HepG2 (cell line): ENCODE results near the gene ZNRF3. TPM values are rescaled to one million over a fixed set of nuclear protein-coding genes. Genes with fewer than 3 reads are reported as not detected.
A peak's percentile ranks its signal among the peaks of the same experiment; 100 is the strongest.

Experiments used
- ATAC-seq: fragments of 200-7000 bp; cut with Tn5 transposase; 3 replicates; pipeline ENCODE4 v1.9.1; 2020; ENCODE audit warnings: mild to moderate bottlenecking, moderate library complexity
- BruUV-seq: library from RNA; stranded (reverse); fragments of 400-500 nt; replicated peaks from 2 replicates; lab custom pipeline; 2021; lab: Mats Ljungman, UMichigan
- CTCF ChIA-PET: fragments of 300-600 bp; formaldehyde crosslinking; extraction: SDS; loops from one replicate; lab custom pipeline; 2021; ENCODE audit warnings: low total read pairs, inconsistent platforms, low intra/inter-chr PET ratio; lab: Yijun Ruan, JAX
- POLR2A ChIA-PET: fragments of 350-600 bp; sonication (Branson Sonifier 250); formaldehyde crosslinking; loops from one replicate; lab custom pipeline; 2020; ENCODE audit warnings: antibody characterized with exemption, inconsistent platforms; lab: Yijun Ruan, JAX
- DNase-seq: peaks from one replicate; pipeline ENCODE4 v3.0.0-alpha.2; 2015; ENCODE audit warnings: low spot score
- FAIRE-seq: peaks from 3 replicates; lab custom pipeline; 2011; peaks lifted over from hg19 to GRCh38; lab: Jason Lieb, UNC
- H2AFZ ChIP-seq: one replicate; pipeline ENCODE4 v1.6.1; 2011; ENCODE audit warnings: low read length, inconsistent platforms
- H3K27ac ChIP-seq: fragments of 300-600 bp; 3 replicates; pipeline ENCODE4 v1.8.0; 2011; ENCODE audit warnings: mixed run types, mild to moderate bottlenecking, mixed read lengths, low read length, inconsistent platforms; ENCODE audit not compliant: insufficient read depth; ENCODE audit errors: extremely low read length
- H3K27me3 ChIP-seq, 2 experiments: fragments of 200-600 bp in 1 of 2; 2 replicates in 1 of 2; 3 replicates in 1 of 2; pipeline versions ENCODE4 v1.6.0 to v1.8.0; 2011; ENCODE audit warnings: low read length in 2 of 2, mild to moderate bottlenecking in 2 of 2, moderate library complexity in 2 of 2, inconsistent platforms in 1 of 2; ENCODE audit not compliant: insufficient read depth in 2 of 2, control insufficient read depth in 1 of 2
- H3K36me3 ChIP-seq, 2 experiments: fragments of 200-600 bp in 1 of 2; replicated peaks in 1 of 2; 2 replicates in 1 of 2; 3 replicates in 1 of 2; pipeline versions ENCODE4 v1.5.1 to v1.8.0; 2011; ENCODE audit warnings: low read length in 2 of 2, inconsistent platforms in 1 of 2; ENCODE audit not compliant: insufficient read depth in 2 of 2, control insufficient read depth in 1 of 2
- H3K4me1 ChIP-seq: 2 replicates; pipeline ENCODE4 v1.5.1; 2012; ENCODE audit warnings: low read length, inconsistent platforms; ENCODE audit not compliant: insufficient read depth
- H3K4me2 ChIP-seq: 2 replicates; pipeline ENCODE4 v1.6.0; 2011; ENCODE audit warnings: low read depth, low read length, inconsistent platforms
- H3K4me3 ChIP-seq, 3 experiments: fragments of 200-600 bp in 1 of 3; sonication (generic), shearing (Covaris generic) in 1 of 3; replicated peaks in 1 of 3; 2 replicates each; pipeline ENCODE4 v1.5.1; 2011 to 2016; ENCODE audit warnings: low read length in 3 of 3, inconsistent platforms in 2 of 3, low read depth in 2 of 3, mild to moderate bottlenecking in 2 of 3, control low read depth in 1 of 3, mixed read lengths in 1 of 3; ENCODE audit not compliant: insufficient read depth in 1 of 3
- H3K79me2 ChIP-seq: one replicate; pipeline ENCODE4 v1.6.1; 2011; ENCODE audit warnings: low read length, inconsistent platforms; ENCODE audit not compliant: insufficient read depth
- H3K9ac ChIP-seq: 2 replicates; pipeline ENCODE4 v1.6.0; 2011; ENCODE audit warnings: mild to moderate bottlenecking, low read depth, low read length, inconsistent platforms; ENCODE audit not compliant: insufficient read depth
- H3K9me3 ChIP-seq: 2 replicates; pipeline ENCODE4 v1.5.1; 2012; ENCODE audit warnings: mild to moderate bottlenecking, low read length
- H4K20me1 ChIP-seq: 2 replicates; pipeline ENCODE4 v1.6.0; 2011; ENCODE audit warnings: inconsistent platforms, mild to moderate bottlenecking, low read length, moderate library complexity; ENCODE audit not compliant: insufficient read depth
- ASH2L ChIP-seq: fragments of 300-600, 200-600 bp; sonication (generic); IDR thresholded peaks from 2 replicates; pipeline ENCODE4 v1.7.0; 2017; ENCODE audit warnings: low read depth, mild to moderate bottlenecking, moderate library complexity, mixed read lengths, low read length; ENCODE audit not compliant: insufficient read length
- BCL6 ChIP-seq: IDR thresholded peaks from 2 replicates; pipeline ENCODE4 v1.6.1; 2016; ENCODE audit warnings: missing genetic modification reagents, missing compliant biosample characterization
- CEBPG ChIP-seq: IDR thresholded peaks from 2 replicates; pipeline ENCODE4 v1.6.1; 2016
- FOXP4 ChIP-seq: sonication (generic); formaldehyde crosslinking; IDR thresholded peaks from 2 replicates; pipeline ENCODE4 v1.4.0; 2020; ENCODE audit warnings: missing genetic modification reagents
- HNF4A ChIP-seq: sonication (generic); formaldehyde crosslinking; IDR thresholded peaks from 2 replicates; pipeline ENCODE4 v1.4.0; 2020; ENCODE audit warnings: missing genetic modification reagents
- ISX ChIP-seq: sonication (generic); formaldehyde crosslinking; conservative IDR thresholded peaks from 2 replicates; pipeline ENCODE4 v1.5.0; 2020; ENCODE audit warnings: missing genetic modification reagents
- POLR2G ChIP-seq: fragments of 200-400 bp; formaldehyde crosslinking; IDR thresholded peaks from 2 replicates; pipeline ENCODE4 v1.6.1; 2018; ENCODE audit warnings: mild to moderate bottlenecking, low read depth, low read length, moderate library complexity
- RBM22 ChIP-seq: fragments of 200-400 bp; formaldehyde crosslinking; optimal IDR thresholded peaks from 2 replicates; pipeline ENCODE3; 2017; ENCODE audit warnings: mild to moderate bottlenecking, low read length, moderate library complexity
- SALL1 ChIP-seq: sonication (generic); formaldehyde crosslinking; IDR thresholded peaks from 2 replicates; pipeline ENCODE4 v1.8.0; 2022; ENCODE audit warnings: mild to moderate bottlenecking, missing genetic modification reagents
- SAP130 ChIP-seq: IDR thresholded peaks from 2 replicates; pipeline ENCODE4 v1.6.1; 2016; ENCODE audit warnings: low read depth
- SIX4 ChIP-seq: sonication (generic); formaldehyde crosslinking; IDR thresholded peaks from 2 replicates; pipeline ENCODE4 v1.4.0; 2020; ENCODE audit warnings: missing genetic modification reagents
- SMARCE1 ChIP-seq: fragments of 450-650 bp; IDR thresholded peaks from 2 replicates; pipeline ENCODE4 v1.6.1; 2017; ENCODE audit warnings: borderline replicate concordance
- TBX2 ChIP-seq: sonication (generic); formaldehyde crosslinking; IDR thresholded peaks from 2 replicates; pipeline ENCODE4 v1.5.0; 2020; ENCODE audit warnings: missing genetic modification reagents, mild to moderate bottlenecking, borderline replicate concordance
- TP53 ChIP-seq: sonication (generic); formaldehyde crosslinking; conservative IDR thresholded peaks from 2 replicates; pipeline ENCODE4 v1.4.0; 2020; ENCODE audit warnings: missing genetic modification reagents
- ZFX ChIP-seq: sonication (generic); formaldehyde crosslinking; IDR thresholded peaks from 2 replicates; pipeline ENCODE4 v1.4.0; 2020; ENCODE audit warnings: mild to moderate bottlenecking, low read depth, missing genetic modification reagents, moderate library complexity
- ZNF850 ChIP-seq: sonication (generic); formaldehyde crosslinking; conservative IDR thresholded peaks from 2 replicates; pipeline ENCODE4 v1.9.0; 2021; ENCODE audit warnings: mild to moderate bottlenecking, missing genetic modification reagents
- ZSCAN30 ChIP-seq: sonication (generic); formaldehyde crosslinking; IDR thresholded peaks from 2 replicates; pipeline ENCODE4 v1.5.0; 2020; ENCODE audit warnings: mild to moderate bottlenecking, missing genetic modification reagents
- WGBS: methylation state at CpG from one replicate; pipeline ENCODE4 v1.1.6; 2017; ENCODE audit warnings: low lambda C conversion rate; 5-methylcytosine and 5-hydroxymethylcytosine counted together
- in situ Hi-C: cut with HindIII; loops from 2 replicates; pipeline ENCODE4 v1.10.0; 2017; ENCODE audit warnings: low pct_unique_long_range_greater_than_20kb; ENCODE audit not compliant: extremely low pct_ligation_motif_present
- intact Hi-C: fragments of 100-400 bp; cut with micrococcal nuclease; formaldehyde crosslinking; loops from one replicate; pipeline ENCODE4 v1.10.0; 2022; ENCODE audit not compliant: unreplicated experiment
- polyA plus RNA-seq, 8 experiments: library from polyadenylated mRNA; depleted of rRNA in 3 of 8; stranded (reverse) in 7 of 8; unstranded in 1 of 8; fragments of >200 nt; fragmentation: Illumina TruSeq in 4 of 8; extraction: Trizol in 4 of 8; gene quantifications; 2 replicates each; pipeline versions ENCODE4 v1.2.1 to v1.2.3, GENCODE V29; 2011 to 2016; ENCODE audit warnings: low read depth in 4 of 8, missing spikeins in 1 of 8, mixed read lengths in 1 of 8; ENCODE audit not compliant: insufficient read depth in 1 of 8
- total RNA-seq, 5 experiments: library from RNA; depleted of rRNA; stranded (reverse); fragments of >200 nt; fragmentation: Illumina TruSeq; extraction: Trizol; gene quantifications; 2 replicates each; pipeline ENCODE4 v1.2.3, GENCODE V29; 2016; ENCODE audit warnings: low read depth in 1 of 5
- TF ChIP-seq, protein P1 (sequence below): sonication (generic); formaldehyde crosslinking; IDR thresholded peaks from 2 replicates; pipeline ENCODE4 v1.5.0; 2020; ENCODE audit warnings: mild to moderate bottlenecking, missing genetic modification reagents, moderate library complexity
- TF ChIP-seq, protein P2 (sequence below): IDR thresholded peaks from 2 replicates; pipeline ENCODE4 v1.6.1; 2012; ENCODE audit warnings: inconsistent platforms

ZNRF3 gene
- total and polyA plus RNA-seq, 2 of the 13 experiments (the other 11 are each of a cell fraction or from before 2014, with no cell fraction given) = 20.3 to 36.7 TPM

GRCh38 chr22:28951969-28952521, 68.7 kb downstream of the ZNRF3 start (continued):
- TF ChIP-seq, protein P1, sequence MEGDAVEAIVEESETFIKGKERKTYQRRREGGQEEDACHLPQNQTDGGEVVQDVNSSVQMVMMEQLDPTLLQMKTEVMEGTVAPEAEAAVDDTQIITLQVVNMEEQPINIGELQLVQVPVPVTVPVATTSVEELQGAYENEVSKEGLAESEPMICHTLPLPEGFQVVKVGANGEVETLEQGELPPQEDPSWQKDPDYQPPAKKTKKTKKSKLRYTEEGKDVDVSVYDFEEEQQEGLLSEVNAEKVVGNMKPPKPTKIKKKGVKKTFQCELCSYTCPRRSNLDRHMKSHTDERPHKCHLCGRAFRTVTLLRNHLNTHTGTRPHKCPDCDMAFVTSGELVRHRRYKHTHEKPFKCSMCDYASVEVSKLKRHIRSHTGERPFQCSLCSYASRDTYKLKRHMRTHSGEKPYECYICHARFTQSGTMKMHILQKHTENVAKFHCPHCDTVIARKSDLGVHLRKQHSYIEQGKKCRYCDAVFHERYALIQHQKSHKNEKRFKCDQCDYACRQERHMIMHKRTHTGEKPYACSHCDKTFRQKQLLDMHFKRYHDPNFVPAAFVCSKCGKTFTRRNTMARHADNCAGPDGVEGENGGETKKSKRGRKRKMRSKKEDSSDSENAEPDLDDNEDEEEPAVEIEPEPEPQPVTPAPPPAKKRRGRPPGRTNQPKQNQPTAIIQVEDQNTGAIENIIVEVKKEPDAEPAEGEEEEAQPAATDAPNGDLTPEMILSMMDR (CRISPR knock-in tag) = peak; percentile 76
- TF ChIP-seq, all 625 proteins: peak for 26

- no peak for FAIRE-seq
- in situ Hi-C loops = no loop called here
- H4K20me1 ChIP-seq = peaks cover 20% of the 10 kb centered on the region; the same call in 1 of the 2 replicates
- DNase-seq = no peak
- 47% methylated on average over 2 of the region's 2 CpGs for WGBS
- no peaks in the 10 kb centered on the region for H3K9me3 ChIP-seq
- no peak overlapping the region for H2AFZ ChIP-seq
- peak overlapping the region; percentile 17; the same call in 1 of the 2 replicates for H3K9ac ChIP-seq
- no TSS peak for BruUV-seq
- CTCF ChIA-PET = no interaction called here
- H3K79me2 ChIP-seq = peaks cover 98% of the 10 kb centered on the region
- H3K4me2 ChIP-seq = peak overlapping the region; percentile 37
- peaks cover 3 to 17% of the 10 kb centered on the region in 2 experiments for H3K36me3 ChIP-seq
- peak; percentile 15; the same call in 2 of the 3 replicates for ATAC-seq
- peak overlapping the region; percentile 64 for H3K27ac ChIP-seq
- peaks cover 100% of the 10 kb centered on the region for H3K4me1 ChIP-seq
- H3K4me3 ChIP-seq = no peak overlapping the region
- intact Hi-C loops = loop anchor here (1.0 to 5.0 kb wide), 3 partner anchors 20 to 96 kb away; no protein-coding TSS in a partner anchor
- no peaks in the 10 kb centered on the region for H3K27me3 ChIP-seq
- POLR2A ChIA-PET = interaction anchor here (0.9 to 1.8 kb wide), 9 partner anchors 14 to 142 kb away, joined by 3 to 5 read pairs (median 3); no protein-coding TSS in a partner anchor
- TF ChIP-seq SIX4 (CRISPR knock-in tag) (0 out of 2 replicates have a peak, but pooled peaks have one; percentile 43), BCL6 (CRISPR knock-in tag) (0 out of 2 replicates have a peak, but pooled peaks have one; percentile 1), CEBPG (CRISPR knock-in tag) (peak; percentile 77), SAP130 (0 out of 2 replicates have a peak, but pooled peaks have one; percentile 1), TP53 (CRISPR knock-in tag) (no peak), POLR2G (no peak), HNF4A (CRISPR knock-in tag) (0 out of 2 replicates have a peak, but pooled peaks have one; percentile 15), RBM22 (peak; percentile 64), TBX2 (CRISPR knock-in tag) (peak; percentile 26; the same call in 1 of the 2 replicates), SALL1 (CRISPR knock-in tag) (0 out of 2 replicates have a peak, but pooled peaks have one; percentile 30), ZSCAN30 (0 out of 2 replicates have a peak, but pooled peaks have one; percentile 42), FOXP4 (CRISPR knock-in tag) (peak; percentile 28; the same call in 1 of the 2 replicates), SMARCE1 (no peak), ISX (CRISPR knock-in tag) (no peak), ASH2L (peak; percentile 25), ZFX (CRISPR knock-in tag) (0 out of 2 replicates have a peak, but pooled peaks have one; percentile 25), ZNF850 (CRISPR knock-in tag) (no peak)
- TF ChIP-seq, protein P2, sequence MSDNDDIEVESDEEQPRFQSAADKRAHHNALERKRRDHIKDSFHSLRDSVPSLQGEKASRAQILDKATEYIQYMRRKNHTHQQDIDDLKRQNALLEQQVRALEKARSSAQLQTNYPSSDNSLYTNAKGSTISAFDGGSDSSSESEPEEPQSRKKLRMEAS = peak; percentile 28; the same call in 1 of the 2 replicates
Observed at GRCh38 chr22:28952857-28953256, 69.5 kb downstream of the ZNRF3 start.
